Limb (tissue), 2 donors: ENCODE results near the gene ZNF107.
"Not testable (repeated sequence)": the region's sequence is repeated elsewhere in the genome, so short reads cannot be mapped to it uniquely, and the experiment has no call there.

ENCODE experiments used
- DNase-seq, 2 donors: peaks; one replicate each; pipeline ENCODE4 v3.0.0-alpha.2; 2016; ENCODE audit errors: extremely low spot score in 2 of 2

ZNF107 gene

DNA sequence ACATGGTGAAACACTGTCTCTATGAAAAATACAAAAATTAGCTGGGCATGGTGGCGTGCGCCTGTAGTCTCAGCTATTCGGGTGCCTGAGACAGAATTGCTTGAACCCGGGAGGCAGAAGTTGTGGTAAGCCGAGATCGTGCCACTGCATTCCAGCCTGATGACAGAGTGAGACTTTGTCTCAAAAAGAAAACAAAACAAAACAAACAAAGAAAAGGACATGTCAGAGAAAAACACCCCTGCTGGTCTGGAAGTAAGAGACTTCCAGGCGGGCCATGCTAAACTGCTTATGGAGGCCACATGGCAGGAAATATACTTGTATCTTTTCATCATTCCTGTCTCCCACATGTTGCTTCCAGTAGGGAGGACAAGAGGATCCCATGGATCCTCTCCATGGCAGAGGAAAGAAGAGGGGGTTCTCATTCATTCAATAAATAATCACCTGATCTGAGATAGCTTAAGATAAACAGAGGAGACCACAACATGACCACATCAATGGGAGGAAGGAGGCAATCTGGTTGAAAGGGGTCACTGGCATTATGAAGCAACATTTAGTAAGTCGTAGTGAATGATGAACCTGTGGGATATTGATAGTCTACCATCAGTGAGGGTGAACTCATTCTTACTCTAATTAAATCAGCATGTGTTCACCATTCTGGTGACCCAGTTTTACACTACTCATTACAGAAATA is 67.8 kb downstream of the ZNF107 start:
- no peak for DNase-seq

DNA sequence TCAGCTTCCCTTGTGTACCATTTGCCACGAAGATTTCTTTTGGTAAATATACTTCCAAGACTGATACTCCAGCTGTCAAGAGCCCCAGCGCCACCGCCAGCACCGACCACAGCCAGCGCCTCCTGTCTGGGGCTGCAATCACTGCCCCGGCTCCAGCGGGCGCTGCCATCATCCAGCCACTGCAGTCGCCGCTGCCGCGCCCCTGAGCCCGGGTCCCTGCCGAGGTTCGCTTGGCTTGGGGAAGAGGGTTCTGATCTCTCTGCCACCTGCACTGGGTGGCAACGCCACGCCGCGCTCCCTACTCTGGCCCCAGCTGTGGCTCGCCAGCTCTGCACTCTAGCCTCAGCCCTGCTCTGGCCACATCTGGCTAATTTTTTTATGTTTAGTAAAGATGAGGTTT is 70.6 kb downstream of the ZNF107 start:
- DNase-seq: no peak

GRCh38 chr7:64738403-64738802 is 72.5 kb downstream of the ZNF107 start:
- DNase-seq: not testable (repeated sequence)

- not testable (repeated sequence) for DNase-seq
These were observed 73.0 kb downstream of the ZNF107 start for GRCh38 chr7:64738953-64739352.

- no peak for DNase-seq
These were observed 78.7 kb downstream of the ZNF107 start for GRCh38 chr7:64744680-64745079.

GRCh38 chr7:64747802-64748201 is 81.9 kb downstream of the ZNF107 start:
- no peak for DNase-seq

- no peak for DNase-seq
These were observed 87.1 kb downstream of the ZNF107 start for GRCh38 chr7:64753032-64753431.

- no peak for DNase-seq
These were observed 89.9 kb downstream of the ZNF107 start for GRCh38 chr7:64755865-64756264.

GRCh38 chr7:64758151-64758550 is 92.2 kb downstream of the ZNF107 start:
- no peak for DNase-seq
